Measurements from ENCODE around the gene SPRING1. TPM values are rescaled to one million over a fixed set of nuclear protein-coding genes. Genes with fewer than 3 reads are reported as not detected.
"Not testable (repeated sequence)": the region's sequence is repeated elsewhere in the genome, so short reads cannot be mapped to it uniquely, and the experiment has no call there.

The SPRING1 gene, protein sequence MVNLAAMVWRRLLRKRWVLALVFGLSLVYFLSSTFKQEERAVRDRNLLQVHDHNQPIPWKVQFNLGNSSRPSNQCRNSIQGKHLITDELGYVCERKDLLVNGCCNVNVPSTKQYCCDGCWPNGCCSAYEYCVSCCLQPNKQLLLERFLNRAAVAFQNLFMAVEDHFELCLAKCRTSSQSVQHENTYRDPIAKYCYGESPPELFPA
- total RNA-seq = 23.2 TPM

GRCh38 chr12:116737774-116738657, at the start of gene SPRING1, which contains the start of gene RNFT2:
Gene SPRING1, minus strand, starts transcription at chr12:116738069. Its CDS starts 169 bp downstream, at chr12:116737900.
Gene RNFT2, plus strand, starts transcription at chr12:116738315. Its CDS starts 2,183 bp downstream, at chr12:116740498.
- peak; percentile 99 for DNase-seq (ENCODE audit: low spot score in 2 of 2)
- FAIRE-seq = peak; percentile 89

DNA sequence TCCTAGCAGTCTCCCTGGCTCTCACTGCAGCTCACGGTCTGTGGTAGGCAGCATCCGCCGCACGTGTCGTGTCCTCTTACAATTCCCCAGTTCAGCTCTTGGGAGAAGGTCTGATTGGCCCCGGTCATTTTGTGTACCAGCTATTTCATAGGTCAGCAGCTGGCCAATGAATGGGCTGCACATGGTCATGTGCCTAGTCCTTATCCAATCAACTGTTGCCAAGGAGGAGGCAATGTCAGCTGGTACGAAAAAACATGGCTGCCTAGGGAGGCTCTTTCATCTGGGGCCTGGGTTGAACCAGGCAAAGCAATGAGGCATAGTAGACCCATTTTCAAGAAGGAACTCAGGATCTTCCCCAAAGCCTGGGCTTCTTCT, 46.4 kb upstream of the SPRING1 start:
- DNase-seq (ENCODE audit: low spot score in 2 of 2) = no peak

DNA sequence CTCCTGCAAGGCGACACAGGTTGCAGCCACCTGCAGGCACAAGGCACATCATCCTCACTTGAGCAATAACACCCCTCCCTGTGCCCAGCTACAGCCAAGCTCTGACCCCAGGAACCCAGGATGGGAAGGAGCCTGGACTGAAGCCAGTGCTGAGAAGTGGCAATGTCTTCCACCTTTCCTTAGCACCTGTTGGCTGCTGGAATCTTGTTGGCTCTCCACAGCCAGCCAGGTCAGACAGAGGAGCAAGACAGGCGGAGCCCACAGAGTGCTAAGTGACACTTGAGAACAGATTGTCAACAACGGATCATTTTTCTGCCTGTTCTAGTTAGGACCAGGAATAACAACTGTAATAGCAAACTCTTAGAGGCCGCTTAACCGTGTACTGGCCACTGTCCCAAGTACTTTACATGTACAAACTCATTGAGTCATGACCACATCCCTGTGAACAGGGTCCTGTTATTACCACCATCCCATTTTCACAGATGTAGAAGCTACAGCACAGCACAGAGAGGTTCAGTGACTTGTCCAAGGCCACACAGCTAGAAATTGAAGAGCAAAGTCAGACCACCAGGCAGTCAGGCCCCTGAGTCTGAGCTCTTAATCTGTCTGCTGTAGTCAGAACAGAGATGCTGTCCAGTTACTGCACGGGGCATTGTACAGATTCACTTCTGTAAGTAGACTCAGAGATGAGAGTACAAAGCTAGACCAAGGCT, 45.8 kb upstream of the SPRING1 start:
- DNase-seq (ENCODE audit: low spot score in 2 of 2) (no peak), FAIRE-seq (no peak)

More for the DNA sequence above, 46.4 kb upstream of the SPRING1 start:
- no peak for FAIRE-seq

DNA sequence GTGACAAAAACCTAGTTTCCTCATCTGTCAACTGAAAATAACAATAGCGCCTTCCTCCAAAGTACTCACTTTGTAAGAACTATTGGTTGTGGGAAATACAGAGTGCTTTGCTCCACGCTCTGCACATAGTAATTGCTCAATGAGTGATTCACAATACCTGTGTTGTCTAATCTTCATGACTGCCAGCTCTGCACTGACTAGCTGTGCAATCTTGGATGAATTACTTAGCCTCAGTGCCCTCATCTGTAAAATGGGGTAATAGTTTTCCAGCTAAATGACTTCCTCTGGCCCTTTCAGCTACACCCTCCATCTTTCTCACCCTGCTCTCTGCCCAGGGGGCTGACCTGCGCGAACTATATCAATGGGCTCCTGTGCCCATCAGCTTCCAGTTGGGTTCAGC, 43.1 kb upstream of the SPRING1 start:
- FAIRE-seq (no peak), DNase-seq (ENCODE audit: low spot score in 2 of 2) (no peak)

DNA sequence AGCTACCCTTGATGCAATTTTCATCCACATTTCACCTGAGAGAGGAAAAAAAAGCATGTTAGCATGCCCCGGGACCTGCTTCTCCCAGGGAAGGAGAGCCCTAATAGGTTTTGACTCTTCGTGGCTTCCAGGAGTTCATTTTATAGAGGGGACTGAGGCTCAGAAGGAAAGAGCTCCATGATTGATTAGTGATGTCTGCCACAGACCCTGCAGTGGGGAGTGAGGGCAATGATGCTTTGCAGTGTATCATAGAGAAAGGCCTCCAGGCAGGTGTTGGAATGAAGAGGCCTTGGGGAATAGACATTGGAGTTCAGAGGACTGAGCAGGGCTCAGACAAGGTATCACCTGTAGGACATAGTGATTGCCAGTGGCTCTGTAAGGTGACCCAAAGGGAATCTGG, 41.7 kb upstream of the SPRING1 start:
- DNase-seq (ENCODE audit: low spot score in 2 of 2) (no peak), FAIRE-seq (no peak)

DNA sequence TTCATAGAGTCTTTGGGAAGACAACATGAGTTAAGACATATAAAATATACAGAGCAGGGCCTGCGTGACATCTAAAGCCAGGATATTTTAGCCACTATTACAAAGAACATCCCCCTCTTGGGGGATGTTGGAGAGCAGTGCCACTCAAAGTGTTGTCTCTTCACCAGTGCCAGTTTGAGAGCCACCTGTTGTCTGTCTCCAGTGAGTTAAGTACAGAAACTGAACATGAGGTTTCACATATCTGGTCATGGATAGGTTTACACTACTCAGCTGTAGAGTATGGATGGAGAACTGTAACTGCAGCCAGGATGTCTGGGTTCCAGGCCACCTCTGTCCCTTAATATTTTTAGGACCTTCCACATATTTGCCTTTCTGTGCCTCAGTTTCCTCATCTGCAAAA, 39.4 kb upstream of the SPRING1 start:
- DNase-seq (ENCODE audit: low spot score in 2 of 2) = no peak
- FAIRE-seq = no peak

DNA sequence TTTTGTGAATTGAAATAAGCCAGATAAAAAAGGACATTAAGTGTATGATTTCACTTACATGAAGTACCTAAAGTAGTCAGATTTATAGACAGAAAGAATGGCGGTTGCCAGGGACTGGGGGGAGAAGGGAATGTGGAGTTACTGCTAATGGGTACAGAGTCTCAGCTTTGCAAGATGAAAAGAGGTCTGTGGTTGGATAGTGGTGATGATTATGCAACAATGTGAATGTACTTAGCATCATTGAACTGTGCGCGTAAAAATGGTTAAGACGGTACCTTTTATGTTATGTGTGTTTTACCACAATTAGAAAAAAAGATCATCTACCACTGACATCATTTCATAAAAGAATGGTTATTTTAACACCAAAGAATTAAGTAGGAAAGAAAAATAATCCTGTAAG, 36.2 kb upstream of the SPRING1 start:
- no peak for FAIRE-seq

DNA sequence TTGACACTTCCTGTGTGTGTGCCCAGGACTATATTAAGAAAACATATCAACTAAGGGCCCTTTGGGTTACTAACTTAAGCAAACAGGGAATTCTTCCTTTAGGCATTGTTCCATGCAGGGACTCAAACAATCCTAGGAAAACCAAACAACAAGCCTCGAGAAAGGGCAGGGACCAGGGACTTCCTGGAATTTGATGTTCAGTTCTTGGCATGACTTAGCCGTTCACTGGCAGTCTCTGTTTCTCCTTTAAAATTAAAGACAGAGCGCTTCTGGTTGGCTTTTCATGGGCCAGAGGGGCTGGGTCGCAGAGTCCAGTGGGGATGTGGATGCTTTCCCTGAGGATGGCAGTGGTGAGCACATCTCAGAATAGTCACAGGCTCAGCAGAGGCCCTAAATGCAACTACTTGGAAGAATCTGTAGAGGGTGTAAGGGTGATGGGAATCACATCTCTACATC, 35.4 kb upstream of the SPRING1 start:
- DNase-seq (ENCODE audit: low spot score in 2 of 2) (peak in 1 of 2 donors; percentile 39), FAIRE-seq (no peak)

More for the DNA sequence above, 36.2 kb upstream of the SPRING1 start:
- DNase-seq (ENCODE audit: low spot score in 2 of 2) = no peak

DNA sequence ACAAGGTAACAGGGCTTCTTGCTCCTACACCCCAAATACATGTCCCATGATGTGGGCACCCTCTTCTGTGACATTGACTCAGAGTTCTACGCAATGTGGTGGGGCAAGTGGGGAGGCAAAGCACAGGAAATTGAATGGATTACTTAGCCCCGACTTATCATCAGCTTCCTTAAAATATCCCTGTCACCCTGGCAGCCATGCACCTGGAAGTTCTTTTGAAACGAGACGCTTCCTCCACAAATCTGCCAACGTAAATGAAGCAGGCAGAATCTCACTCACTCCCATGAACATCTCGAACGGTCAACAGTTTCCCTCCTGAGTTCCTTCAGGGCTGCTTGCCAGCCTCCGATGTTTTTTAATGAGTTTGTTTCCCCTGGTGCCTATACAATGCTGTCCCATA, 33.8 kb upstream of the SPRING1 start:
- FAIRE-seq (no peak), DNase-seq (ENCODE audit: low spot score in 2 of 2) (no peak)

GRCh38 chr12:116766746-116767145, 28.9 kb upstream of the SPRING1 start:
- FAIRE-seq (no peak), DNase-seq (ENCODE audit: low spot score in 2 of 2) (no peak)

GRCh38 chr12:116766285-116766684, 28.4 kb upstream of the SPRING1 start:
- FAIRE-seq (no peak), DNase-seq (ENCODE audit: low spot score in 2 of 2) (no peak)

DNA sequence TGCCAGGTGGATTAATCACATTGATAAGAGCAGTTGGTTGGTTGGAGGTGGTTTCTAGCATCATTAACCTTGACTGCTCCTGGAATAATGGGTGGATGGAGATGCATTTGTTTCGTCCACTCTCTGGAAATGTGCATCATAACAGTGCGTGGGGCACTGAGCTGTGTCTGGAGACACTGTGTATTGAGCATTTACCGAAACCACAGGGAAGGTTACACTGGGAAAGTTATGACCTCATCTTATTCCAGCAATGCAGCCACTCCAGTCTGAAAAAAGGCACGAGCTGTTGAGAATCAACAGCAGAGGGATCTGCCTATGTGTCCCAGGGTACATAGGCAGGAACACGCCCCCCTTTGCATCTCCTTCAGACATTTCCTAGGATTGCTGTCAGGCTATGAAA, 27.4 kb upstream of the SPRING1 start:
- DNase-seq (ENCODE audit: low spot score in 2 of 2) (no peak), FAIRE-seq (no peak)

DNA sequence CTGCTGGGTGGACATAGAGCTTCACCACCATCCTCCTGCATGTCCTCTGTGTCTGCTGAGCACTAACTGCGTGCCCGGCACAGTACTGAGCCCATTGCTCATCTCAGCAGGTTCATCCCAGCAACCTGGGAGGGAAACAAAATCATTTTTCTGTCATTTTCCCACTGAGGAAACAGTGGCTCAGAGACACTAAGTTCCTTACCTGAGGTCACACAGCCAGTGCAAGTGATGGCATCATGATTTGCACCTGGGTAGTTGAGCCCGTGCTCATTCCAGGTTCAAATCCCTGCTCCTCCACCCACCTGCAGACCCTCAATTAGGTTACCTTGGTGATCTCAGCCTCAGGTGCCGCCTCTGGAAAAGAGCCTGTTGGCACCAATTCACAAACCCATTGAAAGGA, 23.6 kb upstream of the SPRING1 start:
- no peak for FAIRE-seq
- DNase-seq (ENCODE audit: low spot score in 2 of 2) = no peak

- FAIRE-seq (no peak), DNase-seq (ENCODE audit: low spot score in 2 of 2) (no peak)
Observed at GRCh38 chr12:116760622-116761020, 22.8 kb upstream of the SPRING1 start.

DNA sequence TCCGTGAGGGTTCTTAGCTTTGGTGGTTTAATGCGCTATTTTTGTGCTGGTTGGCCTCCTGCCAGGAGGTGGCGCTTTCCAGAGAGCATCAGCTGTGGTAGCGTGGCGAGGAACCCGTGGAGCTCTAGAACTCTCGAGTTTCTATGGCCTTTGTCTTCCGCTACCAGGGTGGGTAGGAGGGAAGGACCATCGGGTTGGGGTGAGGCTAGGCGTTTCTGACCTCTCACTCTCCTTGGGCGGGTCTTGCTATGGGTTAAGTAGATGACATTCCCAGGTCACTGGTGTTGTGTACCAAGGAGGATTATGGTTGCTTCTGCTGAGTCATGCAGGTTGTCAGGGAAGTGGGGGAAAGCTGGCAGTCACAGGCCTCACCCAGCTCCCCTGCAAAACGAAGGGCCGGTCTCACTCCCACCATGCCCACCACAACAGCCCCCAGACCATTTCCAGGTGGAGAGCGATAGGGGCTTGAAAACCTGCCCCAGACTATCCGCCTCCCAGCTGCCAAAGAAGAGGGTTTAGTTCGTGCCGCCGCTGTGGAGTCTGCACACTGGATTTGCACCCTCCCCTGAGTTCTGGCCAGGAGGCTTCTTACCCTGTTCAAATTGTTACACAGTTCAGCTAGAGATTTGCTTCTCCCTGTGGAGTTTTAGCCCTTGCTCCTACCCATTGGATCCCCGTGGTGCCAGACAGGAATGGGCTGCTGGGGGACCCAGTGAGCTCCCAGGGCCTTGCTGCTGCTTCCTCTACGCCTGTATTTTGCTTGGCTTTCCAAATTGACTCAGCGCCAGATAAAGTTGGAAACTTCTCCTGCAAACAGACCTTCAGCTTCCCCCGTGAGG, 22.1 kb upstream of the SPRING1 start:
- no peak for FAIRE-seq
- DNase-seq (ENCODE audit: low spot score in 2 of 2) = no peak

GRCh38 chr12:116754783-116755182, 16.9 kb upstream of the SPRING1 start:
- DNase-seq (ENCODE audit: low spot score in 2 of 2); FAIRE-seq: not testable (repeated sequence)

GRCh38 chr12:116754097-116754496, 16.2 kb upstream of the SPRING1 start:
- FAIRE-seq; DNase-seq (ENCODE audit: low spot score in 2 of 2): not testable (repeated sequence)

GRCh38 chr12:116750298-116750697, 12.4 kb upstream of the SPRING1 start:
- no peak for DNase-seq (ENCODE audit: low spot score in 2 of 2)
- no peak for FAIRE-seq

DNA sequence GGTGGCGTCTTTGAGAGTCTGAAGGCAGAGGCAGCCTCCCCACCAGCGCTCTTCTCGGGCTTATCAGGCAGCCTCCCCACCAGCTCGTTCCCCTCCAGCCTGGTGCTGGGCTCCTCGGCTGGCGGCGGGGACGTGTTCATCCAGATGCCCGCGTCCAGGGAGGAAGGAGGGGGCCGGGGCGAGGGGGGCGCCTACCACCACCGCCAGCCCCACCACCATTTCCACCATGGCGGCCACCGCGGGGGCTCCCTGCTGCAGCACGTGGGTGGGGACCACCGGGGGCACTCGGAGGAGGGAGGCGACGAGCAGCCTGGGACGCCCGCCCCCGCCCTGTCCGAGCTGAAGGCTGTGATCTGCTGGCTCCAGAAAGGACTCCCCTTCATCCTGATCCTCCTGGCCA, 12.0 kb upstream of the SPRING1 start:
- FAIRE-seq = no peak
- no peak for DNase-seq (ENCODE audit: low spot score in 2 of 2)

DNA sequence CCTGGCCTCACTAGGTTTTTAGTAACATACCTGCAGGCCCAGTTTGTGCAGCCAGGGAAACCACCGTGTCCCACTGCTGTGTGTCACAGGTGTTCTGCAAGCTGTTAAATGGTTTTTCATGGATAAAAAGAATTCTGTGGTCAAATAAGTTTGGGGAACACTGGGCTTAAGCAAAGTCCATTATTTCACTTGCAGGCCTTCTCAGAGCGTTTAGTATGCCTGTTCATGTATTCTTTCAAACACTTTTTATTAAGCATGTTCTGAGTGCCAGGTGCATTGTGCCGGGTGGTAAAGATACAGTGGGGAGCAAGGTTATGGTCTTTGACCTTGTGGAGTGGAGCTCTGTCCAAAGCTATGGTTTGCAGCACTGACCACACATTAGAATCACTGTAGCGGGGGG, 7.7 kb upstream of the SPRING1 start:
- FAIRE-seq (no peak), DNase-seq (ENCODE audit: low spot score in 2 of 2) (no peak)
